GM10847 (cell line): ENCODE measurements around the gene RRP15.

ENCODE experiments used
- POLR2A ChIP-seq: IDR thresholded peaks from 2 replicates; pipeline ENCODE4 v1.6.1; 2011; ENCODE audit not compliant: insufficient read length; ENCODE audit errors: extremely low read depth

The RRP15 gene, protein sequence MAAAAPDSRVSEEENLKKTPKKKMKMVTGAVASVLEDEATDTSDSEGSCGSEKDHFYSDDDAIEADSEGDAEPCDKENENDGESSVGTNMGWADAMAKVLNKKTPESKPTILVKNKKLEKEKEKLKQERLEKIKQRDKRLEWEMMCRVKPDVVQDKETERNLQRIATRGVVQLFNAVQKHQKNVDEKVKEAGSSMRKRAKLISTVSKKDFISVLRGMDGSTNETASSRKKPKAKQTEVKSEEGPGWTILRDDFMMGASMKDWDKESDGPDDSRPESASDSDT

DNA sequence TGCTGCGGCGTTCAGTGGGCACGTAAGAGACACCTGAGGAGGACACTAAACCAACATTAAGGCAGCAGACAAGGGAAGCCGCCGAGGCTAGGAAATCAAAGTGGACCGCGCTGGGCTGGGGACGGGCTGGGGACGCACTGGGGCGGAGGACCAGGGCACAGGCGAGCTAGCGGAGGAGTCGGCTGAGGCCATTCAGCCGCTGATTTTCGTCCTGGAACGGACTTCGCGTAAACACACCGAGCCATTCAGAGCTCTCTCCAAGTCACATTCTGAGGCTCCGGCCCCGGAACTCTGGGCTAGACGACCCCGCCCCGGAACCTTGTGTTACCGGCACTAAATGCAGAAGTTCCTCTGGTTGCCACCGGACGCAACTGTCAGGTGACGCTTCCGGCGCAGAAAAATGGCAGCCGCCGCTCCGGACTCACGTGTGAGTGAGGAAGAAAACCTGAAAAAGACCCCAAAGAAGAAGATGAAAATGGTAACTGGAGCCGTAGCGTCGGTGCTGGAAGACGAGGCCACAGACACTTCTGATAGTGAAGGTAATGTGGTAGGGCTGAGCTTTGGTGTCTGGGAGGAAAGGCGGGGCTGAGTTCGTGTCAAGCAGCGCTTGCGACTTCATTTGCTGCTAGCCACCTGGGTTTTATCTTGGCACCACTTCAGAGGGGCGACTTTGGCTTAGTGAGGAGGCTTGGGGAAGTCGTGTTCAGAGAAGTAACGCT, at the start of gene RRP15:
Gene RRP15, plus strand, starts transcription at position 377 of the 719 bp plus-strand sequence. Its CDS starts 24 bp downstream, at position 401.
- peak; percentile 76 for TF ChIP-seq POLR2A

DNA sequence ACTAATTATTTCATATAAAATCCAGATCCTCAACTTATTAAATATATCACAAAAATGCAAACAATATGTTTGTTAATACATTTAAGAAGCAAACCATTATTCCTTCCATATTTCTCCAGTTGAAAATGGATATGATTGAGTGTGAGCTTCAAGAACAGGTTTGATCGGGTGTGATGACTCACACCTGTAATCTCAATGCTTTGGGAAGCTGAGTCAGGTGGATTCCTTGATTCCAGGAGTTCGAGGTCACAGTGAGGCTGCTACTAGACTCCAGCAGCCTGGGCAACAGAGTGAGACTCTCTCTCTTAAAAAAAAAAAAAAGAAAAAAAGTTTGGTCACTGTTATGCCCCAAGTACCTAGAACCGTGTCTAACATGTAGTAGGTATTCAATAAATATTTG, 42.9 kb upstream of the RRP15 start:
- no peak for TF ChIP-seq POLR2A

DNA sequence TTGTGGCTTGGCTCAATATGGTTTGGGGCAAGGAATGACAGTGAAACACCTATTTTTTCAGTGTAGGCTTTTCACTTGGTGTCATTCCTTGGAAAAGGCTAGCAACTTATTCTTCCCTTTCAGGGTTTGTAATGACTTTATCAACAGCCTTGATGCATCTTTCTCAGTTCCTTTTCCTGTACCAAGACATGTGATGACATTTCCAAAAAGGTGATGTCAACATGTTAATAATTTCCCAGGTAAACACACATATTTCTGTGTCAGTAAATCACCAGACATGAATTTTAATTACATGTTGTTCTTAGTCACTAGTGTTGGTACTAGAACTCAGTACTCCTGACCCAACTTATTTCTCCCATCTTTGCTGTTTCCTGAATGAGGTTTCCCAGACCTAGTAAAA, 37.8 kb upstream of the RRP15 start:
- TF ChIP-seq POLR2A: no peak

DNA sequence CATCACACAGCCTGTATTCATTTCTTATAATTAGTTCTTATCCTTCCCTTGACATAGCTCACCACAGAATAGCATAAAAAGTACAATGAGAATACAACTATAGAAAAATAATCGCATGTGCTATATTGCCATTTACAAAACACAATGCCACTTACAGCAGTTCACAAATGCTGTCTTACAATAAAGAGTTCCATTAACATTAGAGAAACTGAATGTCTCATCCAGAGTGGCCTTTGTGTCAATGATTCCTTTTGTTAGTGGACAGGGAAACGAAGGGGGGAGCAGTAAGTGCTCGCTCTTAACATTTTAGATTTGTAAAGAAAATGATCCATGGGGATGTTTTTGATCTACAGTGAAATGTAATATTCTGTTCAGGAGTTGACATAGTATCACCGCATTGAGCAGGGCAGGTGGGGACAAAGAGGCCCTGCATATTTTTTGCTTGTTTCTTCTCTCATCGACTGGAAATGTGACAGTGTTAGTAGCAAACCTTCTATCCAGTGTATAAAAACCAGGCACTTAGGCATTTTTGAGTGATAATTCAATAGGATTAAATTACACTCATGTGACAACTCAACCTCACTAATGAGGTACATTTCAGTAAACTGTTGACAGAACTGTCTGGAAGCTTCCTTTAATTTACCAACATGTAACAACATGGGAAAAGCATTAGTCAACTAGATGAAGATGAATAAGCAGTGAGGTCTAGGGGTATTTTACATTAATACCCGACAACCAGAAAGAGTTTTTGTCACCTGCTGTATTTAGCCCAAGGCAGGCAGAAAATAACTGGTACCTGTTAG, 35.6 kb upstream of the RRP15 start:
- no peak for TF ChIP-seq POLR2A

DNA sequence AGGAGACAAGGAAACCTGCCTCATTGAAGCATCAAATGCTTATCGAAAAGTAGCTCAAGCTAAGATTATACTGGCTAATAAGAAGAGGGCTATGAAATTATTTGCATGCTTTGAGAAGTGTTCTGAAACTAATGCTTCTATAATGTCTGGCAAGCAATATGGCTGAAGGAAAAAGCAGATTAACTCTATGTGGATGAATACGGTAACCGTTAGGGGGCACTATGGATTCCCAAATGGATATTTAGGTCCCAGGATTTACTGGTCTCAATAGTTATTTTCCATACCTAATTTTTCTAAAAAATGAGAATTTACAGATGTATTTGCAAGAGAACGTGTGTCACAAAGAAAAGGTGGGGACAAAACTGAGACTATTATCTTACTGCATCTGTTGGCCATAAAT, 34.6 kb upstream of the RRP15 start:
- TF ChIP-seq POLR2A: no peak

DNA sequence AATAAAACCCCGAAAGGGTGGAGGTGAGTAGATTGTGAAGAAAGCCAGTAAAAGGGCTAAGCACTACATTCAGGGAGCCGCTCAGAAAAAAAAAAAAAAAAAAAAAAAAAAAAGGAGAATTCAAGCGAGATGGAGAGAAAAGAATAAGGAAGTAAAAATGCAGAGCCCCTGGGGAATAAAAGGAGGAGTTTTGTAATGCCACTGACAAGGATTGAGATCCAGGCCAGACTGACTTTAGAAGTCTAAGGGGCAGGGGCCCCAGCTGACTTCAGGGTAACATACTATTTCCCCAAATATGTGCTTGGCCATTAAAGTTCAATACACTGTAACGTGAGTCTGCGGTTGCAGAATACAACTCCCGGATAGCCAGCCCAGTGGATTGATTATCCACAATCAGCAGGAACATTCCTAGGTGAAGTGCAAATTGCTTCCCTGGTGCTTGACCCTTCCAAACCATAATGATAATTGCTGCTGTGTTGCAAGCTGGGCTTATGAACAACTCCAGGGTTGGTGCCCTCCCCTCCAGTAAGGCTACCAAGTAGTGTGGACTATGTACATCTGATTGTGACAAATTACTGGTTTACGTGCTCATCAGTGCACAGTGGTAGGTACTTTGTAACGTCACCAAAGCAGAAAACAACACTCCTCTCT, 30.7 kb upstream of the RRP15 start:
- TF ChIP-seq POLR2A: no peak

DNA sequence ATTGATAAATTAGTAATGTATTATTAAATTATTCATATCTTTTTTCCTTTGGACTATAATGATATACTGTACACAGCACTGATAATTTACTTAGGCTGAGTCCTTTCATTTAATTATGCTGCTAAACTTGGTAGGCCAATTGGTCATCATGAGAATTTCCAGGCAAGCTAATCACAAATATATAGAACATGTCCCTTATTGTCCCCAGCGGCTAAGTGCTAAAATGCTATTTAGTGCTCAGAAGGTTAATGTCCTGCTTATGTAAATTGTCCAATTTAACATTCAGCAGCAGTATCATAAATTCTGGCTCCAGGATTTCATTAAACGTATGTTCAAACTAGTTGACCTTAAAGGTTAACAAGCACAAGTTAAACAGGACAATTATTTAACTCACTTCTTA, 30.0 kb upstream of the RRP15 start:
- TF ChIP-seq POLR2A: no peak

DNA sequence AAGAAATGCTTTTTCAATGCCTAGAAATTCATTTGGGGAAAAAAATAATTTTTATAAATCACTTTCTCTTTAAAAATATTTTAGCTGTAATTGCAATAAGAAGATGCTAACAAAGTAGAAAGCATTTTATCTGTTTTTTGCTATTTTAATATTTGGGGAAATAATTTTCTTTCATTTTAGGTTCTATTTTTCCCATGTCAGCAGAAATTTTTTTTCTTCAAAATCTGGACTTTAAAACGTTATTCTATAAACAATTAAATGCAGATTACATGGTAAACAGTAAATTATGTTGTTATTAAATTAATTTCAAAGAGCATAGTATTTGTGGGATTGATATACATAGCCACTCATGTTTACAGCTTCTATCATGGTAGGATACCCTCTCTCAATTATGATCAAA, 27.7 kb upstream of the RRP15 start:
- TF ChIP-seq POLR2A: no peak

DNA sequence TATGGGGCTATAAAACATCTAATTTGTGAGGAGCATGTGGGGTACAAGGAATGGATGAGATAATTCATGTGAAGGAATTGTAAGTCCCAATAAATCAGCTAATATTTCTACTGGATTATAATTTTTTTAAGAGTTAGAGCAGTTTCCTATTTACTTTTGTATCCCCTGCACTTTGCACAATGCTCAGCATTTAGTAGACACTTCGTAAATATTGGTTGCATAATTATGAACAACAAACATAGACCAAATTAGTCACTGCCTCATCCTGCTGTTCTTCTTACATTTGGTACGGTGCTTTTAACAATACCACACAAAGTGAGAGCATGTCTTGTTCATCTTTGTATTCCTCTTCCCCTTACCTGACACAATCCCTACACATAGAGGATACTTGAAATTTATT, 27.1 kb upstream of the RRP15 start:
- TF ChIP-seq POLR2A: no peak

DNA sequence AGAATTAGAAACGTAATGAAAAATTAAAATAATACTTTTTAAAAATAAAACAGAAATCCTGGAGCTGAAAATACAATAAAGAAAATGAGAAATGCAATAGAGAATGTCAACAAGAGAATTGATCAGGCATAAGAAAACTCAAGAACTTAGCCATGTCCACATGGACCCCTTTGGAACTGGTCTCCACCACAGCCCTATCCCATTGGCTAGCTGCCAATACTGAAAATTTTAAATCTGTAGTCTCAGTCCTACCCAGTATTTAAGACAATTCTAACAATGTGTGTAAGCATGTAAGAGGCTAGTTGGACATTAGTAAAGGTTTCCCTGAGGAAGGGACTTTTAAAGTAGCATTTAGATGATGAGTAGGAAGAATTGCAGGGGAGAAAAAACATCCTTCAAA, 25.8 kb upstream of the RRP15 start:
- TF ChIP-seq POLR2A: no peak

DNA sequence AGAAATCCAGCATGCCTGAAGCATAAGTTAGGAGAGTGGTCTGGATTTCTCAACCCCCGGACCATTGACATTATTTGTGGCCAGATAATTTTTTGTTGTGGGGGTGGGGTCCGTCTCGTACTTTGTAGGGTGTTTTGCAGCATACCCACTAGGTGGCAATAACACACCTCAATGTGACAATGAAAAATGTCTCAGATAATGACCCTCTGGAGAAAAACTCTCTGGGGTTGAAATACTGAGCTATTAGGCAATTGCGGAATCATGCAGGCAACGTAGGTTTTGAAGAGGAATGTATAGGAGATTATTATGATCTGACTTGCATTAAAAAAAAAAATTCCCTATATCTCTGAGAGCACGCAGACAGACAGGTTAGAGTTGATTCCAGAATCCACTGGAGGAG, 25.3 kb upstream of the RRP15 start:
- no peak for TF ChIP-seq POLR2A

DNA sequence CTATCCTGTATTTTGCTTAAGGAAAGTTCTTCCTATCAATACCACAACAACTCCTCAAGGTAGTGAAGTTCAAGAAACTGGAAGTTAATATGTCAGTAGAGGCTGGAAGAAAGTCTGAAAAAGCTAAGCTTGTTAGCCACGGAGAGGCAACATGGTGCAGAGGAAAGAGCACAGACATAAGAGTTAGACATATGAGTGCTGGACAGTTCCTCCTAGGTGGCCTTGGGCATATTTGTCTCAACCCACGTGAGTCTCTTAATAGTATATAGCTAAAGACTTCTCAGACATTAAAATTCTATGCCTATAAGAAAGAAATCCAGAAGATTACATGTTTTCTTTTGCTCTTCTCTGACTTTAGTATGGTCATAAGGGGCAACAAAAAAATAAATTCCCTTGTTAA, 22.8 kb upstream of the RRP15 start:
- TF ChIP-seq POLR2A: no peak

DNA sequence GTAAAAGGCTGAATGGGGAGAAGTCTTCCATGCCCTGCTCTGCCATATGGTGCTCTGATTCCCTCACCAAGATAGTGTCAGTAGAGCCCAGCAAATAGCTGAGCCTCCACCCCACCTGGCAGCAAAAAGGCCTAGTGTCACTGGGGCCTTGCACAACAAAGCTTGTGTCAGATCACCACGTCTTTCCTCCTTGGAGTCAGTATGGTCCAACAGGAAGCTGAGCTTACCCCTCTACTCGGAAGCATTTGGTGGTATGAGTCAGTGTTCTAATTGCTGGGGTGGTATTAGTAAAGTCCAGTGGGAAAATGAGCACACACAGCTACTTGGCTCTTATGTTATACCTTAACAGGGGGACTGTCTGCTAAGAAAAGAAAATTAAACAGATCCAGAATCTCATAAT, 18.7 kb upstream of the RRP15 start:
- TF ChIP-seq POLR2A: no peak

DNA sequence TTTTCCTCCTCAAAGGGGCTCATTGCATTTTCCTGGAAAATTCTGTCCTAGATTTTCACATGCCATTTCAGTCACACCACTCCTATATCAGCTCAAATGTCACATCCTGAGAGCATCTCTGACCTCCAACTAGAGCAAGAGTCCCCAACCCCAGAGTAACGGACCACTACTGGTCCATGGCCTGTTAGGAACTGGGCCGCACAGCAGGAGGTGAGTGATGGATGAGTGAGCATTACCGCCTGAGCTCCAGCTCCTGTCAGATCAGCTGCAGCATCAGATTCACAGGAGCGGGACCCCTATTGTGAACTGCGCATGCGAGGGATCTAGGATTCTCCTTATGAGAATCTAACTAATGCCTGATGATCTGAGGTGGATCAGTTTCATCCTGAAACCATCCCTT, 12.7 kb upstream of the RRP15 start:
- TF ChIP-seq POLR2A: no peak

DNA sequence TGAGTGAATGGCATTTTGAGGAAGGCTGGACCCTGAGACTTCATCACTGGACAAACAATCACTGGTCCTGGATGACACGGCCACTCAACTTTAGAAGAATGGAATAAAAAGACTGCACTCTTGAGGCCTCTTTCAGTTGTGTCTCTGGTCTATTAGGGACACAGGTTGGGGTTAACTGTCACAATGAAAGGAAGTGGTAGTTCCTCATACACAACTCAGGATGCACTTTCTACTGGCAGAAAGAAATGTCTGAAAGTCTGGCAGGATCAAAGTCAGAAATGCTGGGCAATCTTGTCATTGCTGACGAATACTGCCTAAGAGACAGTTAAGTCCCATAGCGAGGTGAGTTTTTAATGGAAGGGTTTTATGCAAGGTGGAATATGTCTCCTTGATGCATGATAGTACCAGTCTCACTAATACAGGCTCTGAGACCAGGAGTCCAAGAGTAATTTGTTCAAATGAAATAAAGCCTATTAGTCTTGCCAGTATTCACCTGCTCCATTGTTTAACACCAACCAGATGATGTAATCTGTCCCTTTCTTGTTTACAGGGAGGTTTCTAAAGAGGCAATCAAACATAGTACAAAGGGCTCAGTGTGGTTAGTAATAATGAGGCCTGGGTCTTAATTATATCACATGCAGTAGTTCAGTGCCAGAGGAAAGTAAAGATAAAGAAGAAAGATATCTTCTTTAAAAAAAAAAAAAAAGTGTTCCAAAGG, 11.2 kb upstream of the RRP15 start:
- no peak for TF ChIP-seq POLR2A
